Measurements from ENCODE around the gene ANKS1B.

GRCh38 chr12:99309812-99310211, 674.9 kb downstream of the ANKS1B start:
- TF ChIP-seq EP300 (IDR thresholded peaks at IDR 0.05; ENCODE audit: borderline replicate concordance in 1 of 2, control insufficient read depth in 1 of 2, low read depth in 2 of 2, low read length in 2 of 2), result no peak
- no peak for TF ChIP-seq YBX1 (IDR thresholded peaks at IDR 0.05)
- no peak for TF ChIP-seq NR2C1 (IDR thresholded peaks at IDR 0.05)
- TF ChIP-seq SMC3 (IDR thresholded peaks at IDR 0.05; ENCODE audit: borderline replicate concordance, low read length), result no peak
- TF ChIP-seq KLF5 (IDR thresholded peaks at IDR 0.05; ENCODE audit: partially characterized antibody), result no peak
- TF ChIP-seq NFXL1 (IDR thresholded peaks at IDR 0.05; ENCODE audit: borderline replicate concordance), result no peak
- no peak for TF ChIP-seq GABPA (IDR thresholded peaks at IDR 0.05; ENCODE audit: low read depth)
- no peak for TF ChIP-seq RAD21 (IDR thresholded peaks at IDR 0.05; ENCODE audit: insufficient read depth, low read depth, low read length)
- no peak for TF ChIP-seq ZNF274 (IDR thresholded peaks at IDR 0.05; ENCODE audit: insufficient read depth, insufficient read length)
- TF ChIP-seq SP1 (IDR thresholded peaks at IDR 0.05; ENCODE audit: low read depth, low read length), result no peak
